CD4-positive, alpha-beta T cell treated with Interleukin-2 at 100 ng/mL for 4 hours (primary cell): ENCODE results near the gene ZNF493.

ENCODE experiments used
- DNase-seq: peaks from one replicate; pipeline ENCODE4 v3.0.0-alpha.2; 2020; ENCODE audit warnings: low spot score

Gene ZNF493

GRCh38 chr19:21463449-21464105 lies 66.6 kb downstream of the ZNF493 start:
- DNase-seq: peak; percentile 27

GRCh38 chr19:21466627-21467026 lies 69.7 kb downstream of the ZNF493 start:
- no peak for DNase-seq

- no peak for DNase-seq
These were observed 71.9 kb downstream of the ZNF493 start for GRCh38 chr19:21468791-21469190.

- no peak for DNase-seq
These were observed 75.6 kb downstream of the ZNF493 start for GRCh38 chr19:21472507-21472906.

- DNase-seq: peak; percentile 74
These were observed 77.8 kb downstream of the ZNF493 start for GRCh38 chr19:21474671-21475181.
